ENCODE measurements around the gene FMO2. TPM values are rescaled to one million over a fixed set of nuclear protein-coding genes. Genes with fewer than 3 reads are reported as not detected.

FMO2 gene, protein sequence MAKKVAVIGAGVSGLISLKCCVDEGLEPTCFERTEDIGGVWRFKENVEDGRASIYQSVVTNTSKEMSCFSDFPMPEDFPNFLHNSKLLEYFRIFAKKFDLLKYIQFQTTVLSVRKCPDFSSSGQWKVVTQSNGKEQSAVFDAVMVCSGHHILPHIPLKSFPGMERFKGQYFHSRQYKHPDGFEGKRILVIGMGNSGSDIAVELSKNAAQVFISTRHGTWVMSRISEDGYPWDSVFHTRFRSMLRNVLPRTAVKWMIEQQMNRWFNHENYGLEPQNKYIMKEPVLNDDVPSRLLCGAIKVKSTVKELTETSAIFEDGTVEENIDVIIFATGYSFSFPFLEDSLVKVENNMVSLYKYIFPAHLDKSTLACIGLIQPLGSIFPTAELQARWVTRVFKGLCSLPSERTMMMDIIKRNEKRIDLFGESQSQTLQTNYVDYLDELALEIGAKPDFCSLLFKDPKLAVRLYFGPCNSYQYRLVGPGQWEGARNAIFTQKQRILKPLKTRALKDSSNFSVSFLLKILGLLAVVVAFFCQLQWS
- not detected for total RNA-seq
- 0.25 TPM for polyA plus RNA-seq (2013, experiment 1 of 2)
- 0.17 TPM for polyA plus RNA-seq (2013, experiment 2 of 2)
- long read RNA-seq, experiment 1 = 0 reads
- long read RNA-seq, experiment 2 = 0 reads
- long read RNA-seq, experiment 3 = 0 reads
- long read RNA-seq, experiment 4 = 0 reads

DNA sequence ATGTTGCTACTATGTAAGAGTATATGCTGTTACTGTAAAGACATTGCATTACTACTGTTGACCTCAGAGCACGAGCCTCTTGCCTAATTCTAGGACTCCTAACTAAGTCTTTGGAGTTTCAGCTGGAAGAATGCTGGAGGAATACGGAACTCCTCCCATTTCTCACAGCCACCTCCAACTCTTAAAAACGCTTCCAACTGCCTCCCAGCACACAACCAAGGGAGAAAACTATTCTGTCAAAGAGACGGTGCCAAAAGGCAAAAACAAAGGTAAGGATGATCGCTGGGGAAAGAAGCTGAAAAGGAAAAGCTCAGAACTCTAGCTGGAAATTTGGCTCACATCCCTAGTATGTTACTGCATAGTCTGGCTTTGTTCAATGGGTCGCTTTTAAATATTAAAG, at the start of gene FMO2:
Gene FMO2 (plus strand): TSS at position 210 of the 400 bp plus-strand sequence. CDS start 414 bp downstream, outside the sequence.
- no peak within 1 kb of the TSS for H3K27ac ChIP-seq (ENCODE audit: low read depth, low read length)
- H3K27me3 Mint-ChIP-seq (ENCODE audit: insufficient read depth) = no peaks in the 10 kb centered on the region
- no peaks in the 10 kb centered on the region for H3K27me3 ChIP-seq (ENCODE audit: control insufficient read depth, insufficient read depth, low read length, poor library complexity, severe bottlenecking)
- no peak within 1 kb of the TSS for H3K4me3 Mint-ChIP-seq
- H3K9me3 Mint-ChIP-seq = no peaks in the 10 kb centered on the region
- H3K27ac Mint-ChIP-seq = no peak within 1 kb of the TSS
- TF ChIP-seq, protein P1, sequence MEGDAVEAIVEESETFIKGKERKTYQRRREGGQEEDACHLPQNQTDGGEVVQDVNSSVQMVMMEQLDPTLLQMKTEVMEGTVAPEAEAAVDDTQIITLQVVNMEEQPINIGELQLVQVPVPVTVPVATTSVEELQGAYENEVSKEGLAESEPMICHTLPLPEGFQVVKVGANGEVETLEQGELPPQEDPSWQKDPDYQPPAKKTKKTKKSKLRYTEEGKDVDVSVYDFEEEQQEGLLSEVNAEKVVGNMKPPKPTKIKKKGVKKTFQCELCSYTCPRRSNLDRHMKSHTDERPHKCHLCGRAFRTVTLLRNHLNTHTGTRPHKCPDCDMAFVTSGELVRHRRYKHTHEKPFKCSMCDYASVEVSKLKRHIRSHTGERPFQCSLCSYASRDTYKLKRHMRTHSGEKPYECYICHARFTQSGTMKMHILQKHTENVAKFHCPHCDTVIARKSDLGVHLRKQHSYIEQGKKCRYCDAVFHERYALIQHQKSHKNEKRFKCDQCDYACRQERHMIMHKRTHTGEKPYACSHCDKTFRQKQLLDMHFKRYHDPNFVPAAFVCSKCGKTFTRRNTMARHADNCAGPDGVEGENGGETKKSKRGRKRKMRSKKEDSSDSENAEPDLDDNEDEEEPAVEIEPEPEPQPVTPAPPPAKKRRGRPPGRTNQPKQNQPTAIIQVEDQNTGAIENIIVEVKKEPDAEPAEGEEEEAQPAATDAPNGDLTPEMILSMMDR (conservative IDR thresholded peaks at IDR 0.05) = no peak
- DNase-seq = no peak
- H3K4me1 Mint-ChIP-seq = peaks cover 13% of the 10 kb centered on the region
- H3K4me3 ChIP-seq (ENCODE audit: low read length) = no peak within 1 kb of the TSS
- no peaks in the 10 kb centered on the region for H3K36me3 ChIP-seq (ENCODE audit: control insufficient read depth, insufficient read depth, low read length)
- no peak within 1 kb of the TSS for H3K9ac ChIP-seq (ENCODE audit: extremely low read depth, low read length, poor library complexity, severe bottlenecking)
- peaks cover 2% of the 10 kb centered on the region for H3K4me1 ChIP-seq (ENCODE audit: control insufficient read depth, insufficient read depth, low read length)
- no peaks in the 10 kb centered on the region for H3K9me3 ChIP-seq (ENCODE audit: control insufficient read depth, low read length)
- WGBS, 2 experiments (ENCODE audit: insufficient coverage in 1 of 2, insufficient read length in 1 of 2) = 69 to 81% methylated on average over 6 of the region's 6 CpGs
- H3K36me3 Mint-ChIP-seq (ENCODE audit: low read depth) = no peaks in the 10 kb centered on the region

DNA sequence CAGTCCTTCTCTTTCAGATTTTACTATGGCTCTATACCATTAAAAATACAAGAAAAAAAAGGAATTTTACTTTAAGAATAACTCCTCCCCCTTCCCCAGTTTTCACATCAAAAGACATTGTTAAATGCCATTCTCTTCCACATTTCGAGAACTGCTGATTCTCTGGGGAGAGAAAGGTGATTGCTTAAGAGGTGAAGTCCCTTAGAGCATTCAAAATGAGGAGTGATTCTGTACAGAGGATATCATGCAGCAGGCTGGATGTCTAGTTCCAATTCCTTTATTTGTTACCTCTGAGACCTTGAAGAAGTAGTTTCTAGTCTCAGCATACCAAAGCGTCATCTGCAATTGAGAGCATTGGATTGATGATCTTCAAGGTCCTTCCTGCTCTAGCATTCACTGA, 47.5 kb upstream of the FMO2 start:
- no peak overlapping the region for H3K27ac Mint-ChIP-seq
- H3K9me3 ChIP-seq (ENCODE audit: control insufficient read depth, low read length) = no peaks in the 10 kb centered on the region

DNA sequence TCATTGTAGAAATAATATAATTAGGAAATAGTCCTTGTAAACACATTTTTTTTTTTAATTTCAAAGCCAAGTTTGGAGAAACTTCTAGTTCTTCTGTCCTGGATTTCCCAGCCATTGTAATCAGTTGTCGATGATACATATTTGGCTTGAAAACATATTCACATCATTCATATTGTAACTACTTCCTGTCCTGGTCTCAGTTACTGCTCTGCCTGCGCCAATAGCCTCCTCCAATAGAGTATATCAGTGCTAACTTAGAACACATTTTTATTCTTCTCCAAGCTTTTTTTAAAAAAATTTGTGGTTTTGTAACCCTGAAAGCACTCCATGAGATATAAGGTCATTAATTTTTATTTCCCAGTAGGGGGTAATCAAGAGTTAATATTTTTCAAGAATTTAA, 46.1 kb upstream of the FMO2 start:
- Mint-ChIP-seq H3K36me3 (ENCODE audit: low read depth) (no peaks in the 10 kb centered on the region), H3K4me3 (no peak overlapping the region), H3K27me3 (ENCODE audit: insufficient read depth) (no peaks in the 10 kb centered on the region), H3K9me3 (no peaks in the 10 kb centered on the region), H3K27ac (no peak overlapping the region), H3K4me1 (peaks cover 7% of the 10 kb centered on the region)
- TF ChIP-seq, protein P1 (conservative IDR thresholded peaks at IDR 0.05) = no peak
- no peaks in the 10 kb centered on the region for H3K9me3 ChIP-seq (ENCODE audit: control insufficient read depth, low read length)
- 92 to 93% methylated on average over 2 of the region's 2 CpGs for WGBS, 2 experiments (ENCODE audit: insufficient coverage in 1 of 2, insufficient read length in 1 of 2)
- H3K27me3 ChIP-seq (ENCODE audit: control insufficient read depth, insufficient read depth, low read length, poor library complexity, severe bottlenecking) = no peaks in the 10 kb centered on the region
- H3K9ac ChIP-seq (ENCODE audit: extremely low read depth, low read length, poor library complexity, severe bottlenecking) = no peak overlapping the region
- no peaks in the 10 kb centered on the region for H3K4me1 ChIP-seq (ENCODE audit: control insufficient read depth, insufficient read depth, low read length)
- H3K27ac ChIP-seq (ENCODE audit: low read depth, low read length) = no peak overlapping the region
- H3K4me3 ChIP-seq (ENCODE audit: low read length) = no peak overlapping the region
- H3K36me3 ChIP-seq (ENCODE audit: control insufficient read depth, insufficient read depth, low read length) = no peaks in the 10 kb centered on the region
- no peak for DNase-seq

More for the DNA sequence above, 47.5 kb upstream of the FMO2 start:
- no peaks in the 10 kb centered on the region for H3K27me3 ChIP-seq (ENCODE audit: control insufficient read depth, insufficient read depth, low read length, poor library complexity, severe bottlenecking)
- Mint-ChIP-seq H3K27me3 (ENCODE audit: insufficient read depth) (no peaks in the 10 kb centered on the region), H3K36me3 (ENCODE audit: low read depth) (no peaks in the 10 kb centered on the region), H3K4me3 (no peak overlapping the region), H3K4me1 (peaks cover 7% of the 10 kb centered on the region), H3K9me3 (no peaks in the 10 kb centered on the region)
- H3K9ac ChIP-seq (ENCODE audit: extremely low read depth, low read length, poor library complexity, severe bottlenecking) = no peak overlapping the region
- no peak overlapping the region for H3K27ac ChIP-seq (ENCODE audit: low read depth, low read length)
- H3K4me3 ChIP-seq (ENCODE audit: low read length) = no peak overlapping the region
- TF ChIP-seq, protein P1 (conservative IDR thresholded peaks at IDR 0.05) = no peak
- DNase-seq = no peak
- H3K4me1 ChIP-seq (ENCODE audit: control insufficient read depth, insufficient read depth, low read length) = no peaks in the 10 kb centered on the region
- 84 to 100% methylated on average over 1 to 2 of the region's 2 CpGs for WGBS, 2 experiments (ENCODE audit: insufficient coverage in 1 of 2, insufficient read length in 1 of 2)
- H3K36me3 ChIP-seq (ENCODE audit: control insufficient read depth, insufficient read depth, low read length) = no peaks in the 10 kb centered on the region

All from endodermal cell (in vitro differentiated cells).